C4-2B (cell line): ENCODE measurements around the gene ADRB1.

Experiments
- H3K27ac ChIP-seq: fragments of 450-650 bp; 2 replicates; pipeline ENCODE4 v1.5.1; 2017
- ZFX ChIP-seq: fragments of 450-650 bp; IDR thresholded peaks from 2 replicates; pipeline ENCODE4 v1.6.1; 2017
- TF ChIP-seq, protein P1 (sequence below): fragments of 450-650 bp; conservative IDR thresholded peaks from 2 replicates; pipeline ENCODE4 v1.5.1; 2017; ENCODE audit warnings: mild to moderate bottlenecking

Gene ADRB1

DNA sequence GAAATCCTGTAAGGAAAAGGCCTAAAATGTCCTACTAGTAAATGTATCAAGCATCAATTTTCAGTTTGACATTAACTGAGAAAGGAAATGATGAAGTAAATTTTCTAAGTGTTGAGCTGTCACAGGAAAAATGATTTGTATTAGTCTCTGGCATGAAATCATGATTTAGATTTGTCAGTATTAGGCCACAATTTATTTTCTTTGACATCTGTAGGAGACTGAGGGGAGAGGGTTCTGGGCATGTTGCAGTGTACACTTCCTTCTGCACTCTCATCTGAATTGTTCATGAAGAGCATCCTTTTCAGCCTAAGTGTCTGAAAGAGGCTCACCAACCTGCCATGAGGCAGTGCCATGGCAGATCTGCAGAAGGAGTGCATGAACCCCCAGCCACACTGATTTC, 15.9 kb downstream of the ADRB1 start:
- no peak overlapping the region for H3K27ac ChIP-seq
- no peak for TF ChIP-seq ZFX
- TF ChIP-seq, protein P1, sequence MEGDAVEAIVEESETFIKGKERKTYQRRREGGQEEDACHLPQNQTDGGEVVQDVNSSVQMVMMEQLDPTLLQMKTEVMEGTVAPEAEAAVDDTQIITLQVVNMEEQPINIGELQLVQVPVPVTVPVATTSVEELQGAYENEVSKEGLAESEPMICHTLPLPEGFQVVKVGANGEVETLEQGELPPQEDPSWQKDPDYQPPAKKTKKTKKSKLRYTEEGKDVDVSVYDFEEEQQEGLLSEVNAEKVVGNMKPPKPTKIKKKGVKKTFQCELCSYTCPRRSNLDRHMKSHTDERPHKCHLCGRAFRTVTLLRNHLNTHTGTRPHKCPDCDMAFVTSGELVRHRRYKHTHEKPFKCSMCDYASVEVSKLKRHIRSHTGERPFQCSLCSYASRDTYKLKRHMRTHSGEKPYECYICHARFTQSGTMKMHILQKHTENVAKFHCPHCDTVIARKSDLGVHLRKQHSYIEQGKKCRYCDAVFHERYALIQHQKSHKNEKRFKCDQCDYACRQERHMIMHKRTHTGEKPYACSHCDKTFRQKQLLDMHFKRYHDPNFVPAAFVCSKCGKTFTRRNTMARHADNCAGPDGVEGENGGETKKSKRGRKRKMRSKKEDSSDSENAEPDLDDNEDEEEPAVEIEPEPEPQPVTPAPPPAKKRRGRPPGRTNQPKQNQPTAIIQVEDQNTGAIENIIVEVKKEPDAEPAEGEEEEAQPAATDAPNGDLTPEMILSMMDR, result no peak

DNA sequence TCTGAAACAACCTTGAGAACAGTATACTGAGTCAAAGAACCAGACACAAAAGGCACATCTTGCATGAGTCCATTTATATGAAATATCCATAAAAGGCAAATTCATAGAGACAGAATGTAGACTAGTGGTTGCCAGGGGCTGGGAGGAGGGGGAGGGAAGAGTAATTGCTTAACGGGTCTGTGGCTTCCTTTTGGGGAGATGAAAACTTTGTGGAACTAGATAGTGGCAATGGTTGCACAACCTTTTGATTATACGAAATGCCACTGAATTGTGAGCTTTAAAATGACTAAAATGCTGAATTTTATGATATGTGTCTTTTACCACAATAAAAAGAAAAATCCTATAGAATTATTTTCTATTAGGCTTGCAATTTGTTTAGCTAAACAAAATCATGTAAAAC, 16.8 kb downstream of the ADRB1 start:
- no peak overlapping the region for H3K27ac ChIP-seq
- TF ChIP-seq, protein P1, result no peak
- TF ChIP-seq ZFX, result no peak

DNA sequence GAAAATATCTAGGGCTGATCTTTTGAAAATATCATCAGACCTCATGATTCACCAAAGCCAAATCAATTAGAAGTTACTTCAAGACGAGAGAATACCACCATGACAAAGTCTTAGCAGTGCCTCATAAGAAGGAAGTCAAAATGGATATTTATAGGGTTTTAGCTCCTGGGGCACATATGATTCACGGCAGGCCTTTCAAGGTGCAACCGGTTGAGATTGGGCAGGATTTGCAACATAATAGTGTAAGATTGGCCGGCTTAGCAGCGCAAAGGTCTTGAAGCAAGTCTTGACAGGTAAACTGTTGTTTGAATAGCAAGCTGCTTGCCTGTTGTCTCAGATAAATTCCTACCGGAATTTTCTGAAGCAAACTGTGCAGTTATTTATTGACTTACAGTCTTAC, 17.5 kb downstream of the ADRB1 start:
- TF ChIP-seq, protein P1, result no peak
- no peak for TF ChIP-seq ZFX
- H3K27ac ChIP-seq, result no peak overlapping the region

DNA sequence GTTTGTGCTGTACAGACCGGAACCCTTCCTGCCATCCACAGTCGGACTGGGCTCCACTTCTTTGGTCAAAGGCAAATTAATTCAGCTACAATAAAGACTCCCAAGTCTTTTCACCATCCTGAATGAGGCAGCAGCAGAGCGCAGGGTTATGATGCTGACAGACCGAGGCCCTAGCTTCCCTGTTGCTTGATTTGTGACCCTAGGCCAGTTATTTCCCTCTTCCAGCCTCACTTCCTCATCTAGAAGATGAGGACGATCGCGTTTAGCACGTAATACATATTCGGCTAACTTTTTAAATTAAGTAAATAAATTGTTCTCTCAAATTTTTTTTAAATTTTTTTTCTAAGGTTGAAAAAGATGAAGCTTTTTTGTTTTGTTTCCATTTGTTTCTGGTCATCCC, 18.1 kb downstream of the ADRB1 start:
- no peak overlapping the region for H3K27ac ChIP-seq
- TF ChIP-seq, protein P1, result no peak
- no peak for TF ChIP-seq ZFX

DNA sequence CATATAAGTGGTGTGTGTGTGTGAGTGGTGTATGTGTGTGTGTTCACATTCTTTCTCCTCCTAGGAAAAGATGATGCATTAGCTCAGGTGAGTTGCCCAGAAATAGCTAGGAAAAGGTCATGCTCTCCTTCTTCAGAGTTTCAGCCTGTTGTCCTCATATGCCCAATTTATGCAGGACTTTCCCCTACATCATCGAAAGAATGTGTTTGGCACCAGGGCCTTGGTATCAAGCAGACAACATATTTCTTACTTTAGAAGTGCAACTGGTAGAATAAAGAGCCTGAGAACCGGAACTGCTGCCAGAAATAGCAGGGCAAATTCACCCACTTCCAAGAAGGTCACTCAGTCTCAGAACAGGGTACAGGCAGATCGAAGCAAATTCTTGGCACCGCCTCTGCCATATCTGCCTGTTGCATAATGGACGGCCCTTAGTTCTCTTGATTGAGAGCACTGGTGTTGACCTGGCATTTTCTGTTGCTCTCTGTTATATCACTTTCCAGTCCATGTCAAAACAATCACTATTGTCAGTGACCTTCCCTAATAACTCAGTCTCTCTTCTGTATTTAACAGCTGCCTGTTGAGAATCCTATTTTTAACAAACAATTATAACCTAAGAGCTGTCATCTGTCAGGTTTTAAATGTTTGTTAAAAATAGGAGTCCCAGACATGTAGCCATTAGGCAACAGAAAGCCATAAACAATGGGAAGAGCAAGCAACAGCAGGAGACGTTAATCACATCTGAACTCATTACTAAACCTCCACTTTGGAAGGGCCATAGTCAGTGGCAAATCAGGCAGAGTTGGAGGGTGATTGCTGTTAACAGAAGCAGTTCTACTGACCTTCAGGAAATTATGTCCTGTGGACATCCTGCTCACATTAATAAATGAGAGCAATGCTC, 20.7 kb downstream of the ADRB1 start:
- TF ChIP-seq, protein P1, result no peak
- TF ChIP-seq ZFX, result no peak
- H3K27ac ChIP-seq, result no peak overlapping the region; the same call in 1 of the 2 replicates

DNA sequence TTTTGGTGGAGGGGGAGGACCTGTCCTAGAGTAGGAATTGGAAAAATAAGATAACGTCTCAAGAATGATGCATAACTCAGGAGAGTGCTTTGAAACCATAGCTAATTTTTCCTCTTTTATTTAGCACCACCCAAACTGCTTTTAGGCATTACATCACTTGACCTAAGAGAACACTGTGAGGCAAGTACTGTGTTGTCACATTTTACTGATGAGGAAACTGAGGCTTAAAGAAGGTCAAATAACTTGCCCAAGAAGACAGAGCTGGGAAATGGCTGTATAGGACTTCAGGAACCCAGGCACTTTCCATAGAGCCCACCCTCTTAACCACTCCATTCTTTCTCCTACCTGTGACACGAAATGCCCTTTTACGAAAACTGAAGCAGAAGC, 21.4 kb downstream of the ADRB1 start:
- TF ChIP-seq, protein P1, result no peak
- TF ChIP-seq ZFX, result no peak
- H3K27ac ChIP-seq, result no peak overlapping the region

DNA sequence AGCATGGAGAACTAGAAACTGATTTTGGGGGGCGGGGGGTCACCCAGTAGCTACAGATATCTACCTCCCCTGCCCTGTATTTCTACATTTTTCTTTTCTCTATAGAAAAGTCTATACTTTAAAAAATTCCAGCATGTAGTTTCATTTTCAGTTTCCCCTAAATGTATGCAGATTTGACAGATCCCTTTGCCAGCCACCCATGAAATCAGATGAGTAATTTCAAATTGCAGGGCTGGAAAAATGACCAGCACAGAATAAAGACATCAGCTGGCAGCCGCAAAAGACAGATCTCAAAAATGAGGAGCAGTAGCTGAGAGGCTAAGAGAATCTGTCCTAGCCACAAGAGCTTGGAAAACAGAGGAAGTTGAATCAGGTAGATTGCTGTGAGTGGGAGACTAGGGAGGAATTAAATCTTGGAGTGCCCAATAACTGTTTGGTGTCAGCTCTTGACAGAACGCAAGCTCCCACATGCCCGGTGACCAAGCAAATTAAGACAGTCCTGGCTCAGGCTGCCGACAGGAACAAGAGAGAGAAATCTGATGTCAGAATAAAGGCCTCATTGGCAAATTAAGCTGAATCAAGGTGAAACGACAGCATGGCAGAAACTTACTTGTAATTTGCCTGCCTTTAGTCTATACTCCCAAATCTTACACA, 24.5 kb downstream of the ADRB1 start:
- TF ChIP-seq ZFX, result no peak
- TF ChIP-seq, protein P1, result no peak
- no peak overlapping the region for H3K27ac ChIP-seq
